ENCODE results near the gene U2AF1. TPM values are rescaled to one million over a fixed set of nuclear protein-coding genes. Genes with fewer than 3 reads are reported as not detected.
"Not testable (repeated sequence)": the region's sequence is repeated elsewhere in the genome, so short reads cannot be mapped to it uniquely, and the experiment has no call there.

Gene U2AF1
- total RNA-seq, 2 experiments from 2014 or later: 60.8 to 75.0 TPM

GRCh38 chr21:43062955-43063664 is 44.3 kb downstream of the U2AF1 start:
- H4K20me1 ChIP-seq (ENCODE audit: insufficient read depth, low read length); H3K9me3 ChIP-seq (ENCODE audit: low read length); intact Hi-C loops (cut with micrococcal nuclease; ENCODE audit: unreplicated experiment); H3K36me3 ChIP-seq (ENCODE audit: insufficient read depth, low read length); H3K27ac ChIP-seq (ENCODE audit: low read depth, low read length, poor library complexity, severe bottlenecking); CTCF ChIA-PET (ENCODE audit: unreplicated experiment); H2AFZ ChIP-seq (ENCODE audit: low read length); H3K4me1 ChIP-seq (ENCODE audit: insufficient read depth, low read length, poor library complexity, severe bottlenecking); BruUV-seq (replicated peaks); POLR2A ChIA-PET; H3K9me2 ChIP-seq (ENCODE audit: insufficient read depth, low read length); H3K4me2 ChIP-seq (ENCODE audit: low read length); H3K79me2 ChIP-seq (ENCODE audit: insufficient read depth, low read depth, low read length); H3K4me3 ChIP-seq (ENCODE audit: low read depth, low read length, poor library complexity, severe bottlenecking); DNase-seq (ENCODE audit: low spot score): not testable (repeated sequence)

DNA sequence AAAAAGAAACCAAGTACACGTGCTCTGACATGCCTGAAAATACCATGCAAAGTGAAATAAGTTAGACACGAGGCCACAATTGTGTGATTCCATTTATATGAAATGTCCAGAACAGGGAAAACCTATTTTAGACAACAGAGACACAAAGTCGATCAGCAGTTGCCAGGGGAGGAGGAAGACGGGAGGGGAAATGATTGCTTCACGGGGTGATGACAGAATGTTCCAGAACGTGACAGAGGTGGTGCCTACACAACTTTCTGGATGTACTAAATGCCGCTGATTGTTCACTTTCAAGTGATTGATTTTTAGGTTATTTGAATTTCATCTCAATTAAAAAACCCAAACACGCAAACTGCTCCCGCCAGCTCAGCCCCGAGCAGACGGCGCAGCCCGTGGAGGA is 54.3 kb downstream of the U2AF1 start:
- DNase-seq (ENCODE audit: low spot score); H3K4me2 ChIP-seq (ENCODE audit: low read length); H2AFZ ChIP-seq (ENCODE audit: low read length); intact Hi-C loops (cut with micrococcal nuclease; ENCODE audit: unreplicated experiment); H4K20me1 ChIP-seq (ENCODE audit: insufficient read depth, low read length); H3K9me2 ChIP-seq (ENCODE audit: insufficient read depth, low read length); H3K36me3 ChIP-seq (ENCODE audit: insufficient read depth, low read length); H3K9me3 ChIP-seq (ENCODE audit: low read length); H3K27ac ChIP-seq (ENCODE audit: low read depth, low read length, poor library complexity, severe bottlenecking); POLR2A ChIA-PET; H3K79me2 ChIP-seq (ENCODE audit: insufficient read depth, low read depth, low read length); CTCF ChIA-PET (ENCODE audit: unreplicated experiment); H3K4me1 ChIP-seq (ENCODE audit: insufficient read depth, low read length, poor library complexity, severe bottlenecking); H3K4me3 ChIP-seq (ENCODE audit: low read depth, low read length, poor library complexity, severe bottlenecking): not testable (repeated sequence)
- TSS peak; percentile 86 for BruUV-seq (replicated peaks)

- CTCF ChIA-PET (ENCODE audit: unreplicated experiment); BruUV-seq (replicated peaks); intact Hi-C loops (cut with micrococcal nuclease; ENCODE audit: unreplicated experiment); H3K27ac ChIP-seq (ENCODE audit: low read depth, low read length, poor library complexity, severe bottlenecking); DNase-seq (ENCODE audit: low spot score); H4K20me1 ChIP-seq (ENCODE audit: insufficient read depth, low read length); H3K4me1 ChIP-seq (ENCODE audit: insufficient read depth, low read length, poor library complexity, severe bottlenecking); H3K79me2 ChIP-seq (ENCODE audit: insufficient read depth, low read depth, low read length); H2AFZ ChIP-seq (ENCODE audit: low read length); H3K4me2 ChIP-seq (ENCODE audit: low read length); H3K4me3 ChIP-seq (ENCODE audit: low read depth, low read length, poor library complexity, severe bottlenecking); H3K9me2 ChIP-seq (ENCODE audit: insufficient read depth, low read length); POLR2A ChIA-PET; H3K36me3 ChIP-seq (ENCODE audit: insufficient read depth, low read length); H3K9me3 ChIP-seq (ENCODE audit: low read length): not testable (repeated sequence)
Observed at GRCh38 chr21:43045876-43046821, 61.2 kb downstream of the U2AF1 start.

DNA sequence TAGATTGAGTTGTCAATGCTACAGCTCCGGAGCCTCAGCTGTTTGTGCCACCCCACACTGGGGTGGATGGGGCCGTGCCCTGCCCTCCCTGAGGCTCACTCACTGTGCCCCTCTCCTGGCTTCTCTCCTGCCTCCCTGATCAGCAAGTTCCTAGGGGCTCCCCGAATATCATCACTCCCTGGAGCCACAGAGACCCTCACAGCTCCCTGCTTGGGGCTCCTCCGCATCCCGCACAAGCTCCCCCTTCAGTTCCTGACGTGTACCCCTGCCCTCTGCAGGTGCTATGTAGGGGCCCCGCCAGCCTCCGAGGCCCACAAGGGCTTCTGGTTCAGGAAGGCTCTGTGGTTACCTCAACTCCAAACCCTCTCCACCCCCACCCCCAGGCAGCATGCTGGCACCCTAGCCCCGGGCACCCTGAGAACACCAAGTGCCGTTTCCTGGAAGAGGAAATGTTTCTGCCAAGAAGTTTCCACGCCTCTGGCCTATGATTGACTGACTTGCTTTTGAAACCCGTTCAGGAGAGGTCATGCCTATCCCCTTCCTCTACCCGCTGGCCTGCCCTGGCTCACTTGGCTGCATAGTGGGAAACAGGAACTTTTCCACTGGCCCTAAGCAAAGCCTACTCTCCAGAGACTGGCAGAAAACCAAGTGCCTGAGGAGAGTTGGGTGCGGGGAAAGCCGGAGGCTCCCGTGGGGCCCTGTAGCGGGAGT is 62.0 kb downstream of the U2AF1 start:
- H3K36me3 ChIP-seq (ENCODE audit: insufficient read depth, low read length); H3K79me2 ChIP-seq (ENCODE audit: insufficient read depth, low read depth, low read length); intact Hi-C loops (cut with micrococcal nuclease; ENCODE audit: unreplicated experiment); H3K4me1 ChIP-seq (ENCODE audit: insufficient read depth, low read length, poor library complexity, severe bottlenecking); H3K9me3 ChIP-seq (ENCODE audit: low read length); H3K4me3 ChIP-seq (ENCODE audit: low read depth, low read length, poor library complexity, severe bottlenecking); H3K4me2 ChIP-seq (ENCODE audit: low read length); H4K20me1 ChIP-seq (ENCODE audit: insufficient read depth, low read length); BruUV-seq (replicated peaks); H3K27ac ChIP-seq (ENCODE audit: low read depth, low read length, poor library complexity, severe bottlenecking); POLR2A ChIA-PET; H2AFZ ChIP-seq (ENCODE audit: low read length); H3K9me2 ChIP-seq (ENCODE audit: insufficient read depth, low read length); CTCF ChIA-PET (ENCODE audit: unreplicated experiment); DNase-seq (ENCODE audit: low spot score): not testable (repeated sequence)

GRCh38 chr21:43044547-43044946 is 62.8 kb downstream of the U2AF1 start:
- DNase-seq (ENCODE audit: low spot score); H3K36me3 ChIP-seq (ENCODE audit: insufficient read depth, low read length); POLR2A ChIA-PET; H3K27ac ChIP-seq (ENCODE audit: low read depth, low read length, poor library complexity, severe bottlenecking); H4K20me1 ChIP-seq (ENCODE audit: insufficient read depth, low read length); H3K9me2 ChIP-seq (ENCODE audit: insufficient read depth, low read length); BruUV-seq (replicated peaks); H3K4me3 ChIP-seq (ENCODE audit: low read depth, low read length, poor library complexity, severe bottlenecking); H3K4me1 ChIP-seq (ENCODE audit: insufficient read depth, low read length, poor library complexity, severe bottlenecking); H2AFZ ChIP-seq (ENCODE audit: low read length); CTCF ChIA-PET (ENCODE audit: unreplicated experiment); H3K9me3 ChIP-seq (ENCODE audit: low read length); H3K4me2 ChIP-seq (ENCODE audit: low read length); intact Hi-C loops (cut with micrococcal nuclease; ENCODE audit: unreplicated experiment); H3K79me2 ChIP-seq (ENCODE audit: insufficient read depth, low read depth, low read length): not testable (repeated sequence)

GRCh38 chr21:43043291-43043690 is 64.1 kb downstream of the U2AF1 start:
- H3K79me2 ChIP-seq (ENCODE audit: insufficient read depth, low read depth, low read length); H3K36me3 ChIP-seq (ENCODE audit: insufficient read depth, low read length); H4K20me1 ChIP-seq (ENCODE audit: insufficient read depth, low read length); CTCF ChIA-PET (ENCODE audit: unreplicated experiment); H3K9me2 ChIP-seq (ENCODE audit: insufficient read depth, low read length); H3K4me3 ChIP-seq (ENCODE audit: low read depth, low read length, poor library complexity, severe bottlenecking); BruUV-seq (replicated peaks); intact Hi-C loops (cut with micrococcal nuclease; ENCODE audit: unreplicated experiment); H3K4me2 ChIP-seq (ENCODE audit: low read length); DNase-seq (ENCODE audit: low spot score); H2AFZ ChIP-seq (ENCODE audit: low read length); POLR2A ChIA-PET; H3K9me3 ChIP-seq (ENCODE audit: low read length); H3K4me1 ChIP-seq (ENCODE audit: insufficient read depth, low read length, poor library complexity, severe bottlenecking); H3K27ac ChIP-seq (ENCODE audit: low read depth, low read length, poor library complexity, severe bottlenecking): not testable (repeated sequence)
